Subcutaneous adipose tissue (tissue), 4 donors: Measurements from ENCODE around the gene CLDN24. TPM values are rescaled to one million over a fixed set of nuclear protein-coding genes. Genes with fewer than 3 reads are reported as not detected.

Experiments
- CTCF ChIP-seq: fragments of 450-650 bp; IDR thresholded peaks from one replicate; pipeline ENCODE4 v1.5.1; 2016; ENCODE audit warnings: low read depth, mild to moderate bottlenecking, control low read depth, antibody characterized with exemption, moderate library complexity
- total RNA-seq, 4 donors: library from RNA; depleted of rRNA; stranded (reverse); fragments of >200 nt; gene quantifications; one replicate each; pipeline ENCODE4 v1.1.0, GENCODE V29; 2016

Gene CLDN24
- total RNA-seq, 4 donors from 2014 or later = 1.5 TPM; not detected in 3

DNA sequence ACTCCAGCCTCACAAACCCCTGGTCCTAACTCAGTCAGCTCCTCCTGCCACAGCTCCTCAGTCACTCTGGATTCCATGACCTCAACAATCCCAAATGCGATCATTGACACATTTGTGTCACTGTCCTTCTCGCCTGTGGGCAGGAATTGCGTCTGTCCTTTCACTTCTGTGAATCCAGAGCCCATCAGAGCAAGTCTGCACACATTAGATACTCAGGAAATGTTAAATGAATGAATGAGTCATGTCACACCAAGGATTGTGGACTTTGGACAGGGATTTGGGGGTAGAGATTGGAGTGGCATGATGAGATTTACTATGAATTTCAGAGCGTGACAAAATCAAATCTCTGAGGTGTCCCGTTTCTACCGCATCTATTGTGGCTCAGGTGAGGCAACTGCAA lies 11.8 kb upstream of the CLDN24 start:
- TF ChIP-seq CTCF = no peak

DNA sequence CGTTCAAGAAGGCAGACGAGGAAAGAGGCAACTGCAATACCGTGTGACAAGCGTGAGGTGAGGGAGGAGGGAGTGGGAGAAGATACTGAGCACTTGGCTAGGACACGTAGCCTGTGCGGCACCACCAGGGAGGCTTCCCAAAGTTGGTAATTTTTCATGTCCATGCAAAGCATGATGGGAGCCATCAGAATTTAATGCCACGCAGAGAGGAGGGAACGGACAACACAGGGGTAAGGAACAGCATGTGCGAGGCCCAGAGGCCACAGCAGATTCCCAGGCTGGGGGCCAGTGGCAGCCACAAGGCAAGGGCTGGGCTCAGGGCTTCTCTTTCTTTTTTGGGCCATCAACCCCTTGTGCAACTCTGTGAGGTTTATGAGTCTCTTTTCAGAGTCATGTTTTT lies 11.0 kb upstream of the CLDN24 start:
- no peak for TF ChIP-seq CTCF

GRCh38 chr4:183332447-183332846 lies 10.2 kb upstream of the CLDN24 start:
- no peak for TF ChIP-seq CTCF

DNA sequence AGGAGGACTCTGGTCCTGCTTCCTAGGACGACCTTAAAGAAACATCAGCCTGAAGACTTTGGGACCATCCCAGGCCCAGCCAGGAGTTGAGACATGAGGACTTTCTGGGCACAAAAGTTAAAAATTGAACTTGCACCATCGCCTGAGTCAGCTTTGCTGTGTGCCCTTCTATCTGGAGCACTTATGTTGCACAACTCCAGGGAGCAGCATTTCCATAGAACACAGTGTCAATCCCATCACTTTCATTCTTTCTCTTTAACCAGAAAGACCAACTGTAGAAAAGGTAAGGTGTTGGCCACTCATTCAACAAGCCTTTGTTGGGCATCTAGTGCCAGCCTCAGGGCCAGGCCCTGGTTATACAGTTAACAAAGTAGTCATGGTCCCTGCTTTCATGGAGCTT lies 8.6 kb upstream of the CLDN24 start:
- TF ChIP-seq CTCF = no peak

DNA sequence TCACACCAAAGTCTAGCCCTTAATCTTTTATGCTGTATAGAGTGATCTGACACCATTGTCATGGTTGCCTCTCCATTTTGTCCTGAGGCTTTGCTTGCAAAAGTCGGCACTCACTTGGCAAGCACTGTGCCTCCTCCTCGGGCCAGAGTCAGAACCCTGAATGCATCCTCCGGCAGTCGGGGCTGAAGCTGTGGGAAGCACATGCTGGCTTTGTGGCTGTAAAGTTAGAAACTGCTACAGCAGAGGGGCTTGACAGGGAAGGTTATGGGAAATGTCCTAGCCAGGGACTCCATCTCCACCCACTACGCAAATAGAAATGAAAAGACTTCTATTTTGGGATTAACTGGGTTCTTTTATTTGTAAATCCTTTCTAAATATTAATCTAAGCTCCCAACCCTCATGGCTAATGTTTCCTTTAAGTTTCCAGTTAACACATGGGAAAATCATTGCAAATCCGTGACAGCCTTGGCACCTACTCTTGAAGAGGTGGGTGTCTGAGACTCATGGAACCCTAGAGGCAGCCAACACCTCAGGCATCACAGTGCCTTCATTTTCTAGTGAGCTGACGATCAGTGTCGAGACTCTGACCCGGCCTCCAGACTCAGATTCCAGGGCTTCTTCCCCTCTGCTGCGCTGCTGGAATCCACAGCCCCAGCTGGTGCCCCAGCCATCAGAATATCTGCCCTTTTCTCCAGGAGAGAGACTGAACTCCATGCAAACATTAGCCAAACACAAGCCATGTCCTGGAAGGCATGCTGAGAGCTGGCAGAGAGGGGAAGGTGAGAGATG lies 7.9 kb upstream of the CLDN24 start:
- TF ChIP-seq CTCF = no peak

- no peak for TF ChIP-seq CTCF
Measured at GRCh38 chr4:183329244-183329643, 7.0 kb upstream of the CLDN24 start.

GRCh38 chr4:183328832-183329231 lies 6.6 kb upstream of the CLDN24 start:
- TF ChIP-seq CTCF = no peak
